ENCODE data around the gene CHTF18.

- TF ChIP-seq CTCF (IDR thresholded peaks at IDR 0.05; ENCODE audit: insufficient read depth, low read depth, low read length) (no peak), EZH2 (IDR thresholded peaks at IDR 0.05; ENCODE audit: insufficient read depth, low read length) (no peak)
Observed at GRCh38 chr16:796296-797119, 8.1 kb downstream of the CHTF18 start.
